Limb (tissue), 2 donors: ENCODE measurements around the gene FHL2.

Source experiments
- DNase-seq, 2 donors: peaks; one replicate each; pipeline ENCODE4 v3.0.0-alpha.2; 2016; ENCODE audit errors: extremely low spot score in 2 of 2

FHL2 gene

DNA sequence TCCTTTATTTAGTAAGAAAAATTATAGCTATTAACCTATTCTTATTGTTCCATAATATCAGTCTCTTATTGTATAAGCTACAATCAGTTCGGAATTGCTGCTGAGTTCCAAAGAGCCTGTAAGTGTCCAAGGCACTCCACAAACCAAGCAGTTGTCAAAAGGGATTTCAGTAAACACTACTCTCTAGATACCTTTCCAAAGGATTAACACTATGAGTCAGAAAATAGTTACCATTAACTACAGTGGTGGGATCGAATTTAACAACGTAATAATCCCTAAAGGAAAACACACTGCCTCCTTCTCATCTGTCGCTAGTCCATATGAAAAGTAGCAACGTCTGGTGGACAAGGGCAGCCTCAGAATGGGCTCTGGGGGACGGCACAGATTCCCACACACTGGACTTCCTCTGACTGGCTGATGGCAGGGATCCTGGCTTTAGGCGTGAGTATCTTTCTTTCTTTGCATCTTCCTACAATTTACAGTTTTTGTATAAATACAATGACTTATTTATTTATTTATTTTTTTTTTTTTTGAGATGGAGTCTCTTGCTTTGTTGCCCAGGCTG is 78.1 kb downstream of the FHL2 start:
- DNase-seq: no peak

DNA sequence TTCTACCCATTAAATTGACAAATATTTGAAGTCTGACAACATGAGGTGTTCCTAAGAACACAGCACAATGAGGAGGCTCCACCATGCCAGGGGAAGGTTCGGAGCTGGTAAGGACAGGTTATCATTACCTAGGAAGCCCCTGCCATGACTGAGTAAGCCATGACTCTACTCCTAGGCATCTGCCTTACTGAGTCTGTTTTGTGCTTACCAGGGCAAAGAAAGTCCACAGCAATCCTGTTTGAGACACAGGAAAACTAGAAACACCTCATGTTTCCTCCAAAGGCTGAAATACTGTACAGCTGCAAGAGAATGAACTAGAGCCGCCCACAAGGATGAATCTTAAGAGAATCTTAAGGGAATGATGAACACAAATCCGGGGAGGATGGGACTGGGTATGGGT is 80.9 kb downstream of the FHL2 start:
- no peak for DNase-seq

DNA sequence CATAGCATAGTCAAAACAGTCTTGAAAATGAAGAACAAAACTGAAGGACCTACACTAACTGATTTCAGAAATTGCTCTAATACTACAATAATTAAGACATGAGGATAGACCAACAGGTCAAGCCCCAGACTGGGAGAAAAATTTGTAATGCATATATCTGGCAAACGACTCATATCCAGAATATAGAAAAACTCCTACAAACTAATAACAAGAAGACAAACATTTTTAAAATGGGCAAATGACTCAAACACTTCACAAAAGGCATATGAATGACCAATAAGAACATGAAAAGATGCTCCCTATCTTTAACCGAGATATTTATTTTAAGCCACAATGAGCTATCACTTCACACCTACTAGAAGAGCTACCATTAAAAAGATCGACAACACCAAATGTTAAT is 83.5 kb downstream of the FHL2 start:
- DNase-seq: no peak

DNA sequence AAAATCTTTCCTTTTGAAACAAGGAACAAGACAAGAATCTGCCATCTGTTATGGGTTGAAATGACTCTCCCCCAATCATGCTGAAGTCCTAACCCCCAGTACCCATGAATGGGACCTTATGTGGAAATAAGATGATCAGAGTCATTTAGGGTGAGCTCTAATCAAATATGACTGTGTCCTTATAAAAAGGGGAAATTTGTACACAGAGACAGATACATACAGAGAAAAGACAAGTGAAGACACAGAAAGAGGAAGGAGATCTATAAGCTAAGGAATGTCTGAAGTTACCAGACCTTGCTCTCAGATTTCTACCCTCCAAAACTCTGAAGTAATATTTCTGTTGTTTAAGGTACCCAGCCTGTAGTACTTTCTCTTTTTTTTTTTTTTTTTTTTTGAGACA is 85.0 kb downstream of the FHL2 start:
- no peak for DNase-seq
